ENCODE data around the gene CHRND. TPM values are rescaled to one million over a fixed set of nuclear protein-coding genes. Genes with fewer than 3 reads are reported as not detected.

CHRND gene
- total and polyA plus RNA-seq, 9 donors = 83.7 to 163 (median 138) TPM

DNA sequence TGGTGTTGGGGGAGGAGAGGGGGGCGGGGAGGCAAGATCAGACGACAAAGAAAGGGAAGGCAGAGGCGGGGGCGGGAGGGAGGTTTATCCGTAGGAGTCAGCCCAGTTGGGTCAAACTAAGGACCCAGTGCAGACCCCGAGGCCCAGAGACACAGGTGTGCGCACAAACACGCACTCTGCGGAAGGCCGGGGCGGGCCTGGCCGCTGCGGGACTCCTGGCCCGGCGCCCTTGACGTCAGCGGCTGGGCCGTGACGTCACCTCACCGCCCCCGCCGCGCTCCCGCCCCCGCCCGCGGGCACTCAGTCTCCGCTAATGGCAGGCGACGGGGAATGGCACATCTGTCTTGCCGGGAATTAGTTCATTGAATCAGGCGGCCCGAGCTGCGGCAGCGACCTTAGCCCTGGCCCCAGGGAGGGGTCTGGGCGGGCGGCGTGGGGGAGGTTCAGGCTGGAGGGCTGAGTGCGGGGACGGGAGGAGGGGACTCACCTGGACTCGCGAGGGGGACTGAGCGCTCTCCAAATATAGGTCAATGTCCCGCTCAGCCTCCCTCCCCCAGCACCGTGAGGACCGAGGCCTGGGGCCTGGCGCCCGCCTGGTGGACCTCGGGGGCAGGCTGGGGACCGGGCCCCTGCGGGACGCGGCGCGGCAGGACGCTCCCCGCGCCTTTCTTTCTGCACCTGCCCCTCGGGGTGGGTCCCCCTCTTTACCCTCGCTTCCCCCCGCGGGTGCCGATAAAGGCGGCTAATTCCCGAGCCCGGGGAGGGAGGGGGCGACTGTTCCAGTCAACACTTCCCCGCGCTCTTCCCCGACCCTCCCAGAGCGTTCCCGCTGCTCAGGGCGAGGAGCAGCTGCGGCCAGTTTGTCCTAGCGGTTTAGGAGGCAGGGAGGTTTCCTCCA lies 22.8 kb upstream of the CHRND start:
- peak overlapping the region; percentile 36 for H3K4me3 ChIP-seq (ENCODE audit: low read length)
- H3K27ac ChIP-seq (ENCODE audit: low read length) = no peak overlapping the region
- WGBS (ENCODE audit: insufficient coverage) = under 1% methylated on average over 54 of the region's 75 CpGs
- DNase-seq = peak; percentile 42
- H3K4me1 ChIP-seq (ENCODE audit: control insufficient read depth, insufficient read depth, low read length) = peaks cover 19% of the 10 kb centered on the region
- peaks cover 69% of the 10 kb centered on the region for H3K27me3 ChIP-seq (ENCODE audit: control insufficient read depth, insufficient read depth, low read length)
- H3K9me3 ChIP-seq (replicated peaks; ENCODE audit: control insufficient read depth, low read depth, low read length) = no peaks in the 10 kb centered on the region
- no peaks in the 10 kb centered on the region for H3K36me3 ChIP-seq (ENCODE audit: control insufficient read depth, insufficient read depth, low read length)

DNA sequence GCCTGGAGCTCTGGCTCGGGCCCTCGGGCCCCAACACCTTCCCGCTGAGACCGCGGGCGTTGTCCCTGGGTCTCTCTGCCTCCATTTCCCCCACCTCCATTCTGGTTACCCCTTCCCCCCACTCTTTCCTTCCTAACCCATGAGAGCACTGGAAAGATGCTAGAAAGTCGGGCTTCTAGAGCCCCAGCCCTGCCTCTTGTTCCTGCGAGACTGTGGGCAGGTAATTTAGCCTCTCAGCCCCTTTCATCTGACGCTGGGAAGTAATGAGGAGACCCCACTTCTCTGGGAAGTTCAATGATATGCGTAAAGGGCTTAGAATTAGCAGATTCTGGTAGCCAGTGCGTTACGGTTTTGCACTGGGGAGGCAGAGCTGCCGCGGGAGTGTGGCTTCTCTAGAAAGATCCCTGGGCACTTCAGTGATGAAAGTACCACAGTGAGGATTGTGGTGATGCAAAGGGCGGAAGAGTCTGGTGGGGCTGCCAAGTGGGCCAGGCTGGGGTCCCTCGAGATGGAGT lies 22.1 kb upstream of the CHRND start:
- Histone ChIP-seq H3K9me3 (replicated peaks; ENCODE audit: control insufficient read depth, low read depth, low read length) (no peaks in the 10 kb centered on the region), H3K36me3 (ENCODE audit: control insufficient read depth, insufficient read depth, low read length) (no peaks in the 10 kb centered on the region), H3K4me1 (ENCODE audit: control insufficient read depth, insufficient read depth, low read length) (peaks cover 19% of the 10 kb centered on the region), H3K4me3 (ENCODE audit: low read length) (peak overlapping the region; percentile 36), H3K27ac (ENCODE audit: low read length) (no peak overlapping the region), H3K27me3 (ENCODE audit: control insufficient read depth, insufficient read depth, low read length) (peaks cover 70% of the 10 kb centered on the region)
- 11% methylated on average over 10 of the region's 16 CpGs for WGBS (ENCODE audit: insufficient coverage)
- DNase-seq = no peak

DNA sequence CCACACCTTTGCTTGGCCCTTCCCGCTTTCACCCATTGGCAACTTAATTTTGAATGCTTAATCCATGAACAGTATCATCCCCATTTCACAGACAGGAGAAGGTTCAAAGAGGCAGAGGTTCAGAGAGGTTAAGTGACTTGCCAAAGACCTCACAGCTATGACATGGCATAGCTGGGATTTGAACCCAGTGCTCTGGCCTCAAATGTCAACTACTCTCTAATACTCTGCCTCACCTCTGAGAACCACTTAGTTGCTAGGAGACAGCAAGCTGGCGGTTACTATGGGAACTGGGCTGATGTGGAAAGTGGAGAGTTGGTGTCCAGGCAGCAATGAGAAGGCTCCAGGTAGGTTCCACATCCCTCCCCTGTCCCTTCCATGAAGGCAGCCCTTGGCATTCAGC lies 21.5 kb upstream of the CHRND start:
- no peak overlapping the region for H3K4me3 ChIP-seq (ENCODE audit: low read length)
- WGBS (ENCODE audit: insufficient coverage) = no CpG with 5 or more reads among the region's 2 CpGs
- H3K27me3 ChIP-seq (ENCODE audit: control insufficient read depth, insufficient read depth, low read length) = peaks cover 68% of the 10 kb centered on the region
- H3K36me3 ChIP-seq (ENCODE audit: control insufficient read depth, insufficient read depth, low read length) = no peaks in the 10 kb centered on the region
- DNase-seq = no peak
- peaks cover 19% of the 10 kb centered on the region for H3K4me1 ChIP-seq (ENCODE audit: control insufficient read depth, insufficient read depth, low read length)
- H3K27ac ChIP-seq (ENCODE audit: low read length) = no peak overlapping the region
- no peaks in the 10 kb centered on the region for H3K9me3 ChIP-seq (replicated peaks; ENCODE audit: control insufficient read depth, low read depth, low read length)

DNA sequence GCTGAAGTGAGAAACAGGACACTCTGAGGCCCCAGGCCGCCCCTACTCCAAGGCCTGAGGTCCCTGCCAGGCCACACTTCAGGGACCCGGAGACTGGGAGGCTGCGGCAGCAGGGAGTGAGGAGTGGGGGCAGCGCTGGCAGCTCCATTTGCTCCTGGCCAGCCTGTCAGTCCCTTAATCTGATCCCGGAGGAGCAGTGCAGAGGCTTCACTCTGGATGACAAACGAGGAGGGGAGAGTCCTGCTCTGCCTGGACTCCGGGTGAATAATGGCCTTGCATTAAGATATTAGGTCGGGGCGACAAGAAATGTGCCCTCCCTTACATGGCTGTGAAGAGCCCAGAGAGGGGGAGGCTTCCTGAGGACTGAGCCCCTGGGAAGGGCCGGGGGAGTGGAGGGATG lies 20.1 kb upstream of the CHRND start:
- no peaks in the 10 kb centered on the region for H3K36me3 ChIP-seq (ENCODE audit: control insufficient read depth, insufficient read depth, low read length)
- no peaks in the 10 kb centered on the region for H3K9me3 ChIP-seq (replicated peaks; ENCODE audit: control insufficient read depth, low read depth, low read length)
- peaks cover 63% of the 10 kb centered on the region for H3K27me3 ChIP-seq (ENCODE audit: control insufficient read depth, insufficient read depth, low read length)
- 16% methylated on average over 10 of the region's 10 CpGs for WGBS (ENCODE audit: insufficient coverage)
- no peak for DNase-seq
- no peak overlapping the region for H3K27ac ChIP-seq (ENCODE audit: low read length)
- H3K4me3 ChIP-seq (ENCODE audit: low read length) = no peak overlapping the region
- peaks cover 19% of the 10 kb centered on the region for H3K4me1 ChIP-seq (ENCODE audit: control insufficient read depth, insufficient read depth, low read length)

DNA sequence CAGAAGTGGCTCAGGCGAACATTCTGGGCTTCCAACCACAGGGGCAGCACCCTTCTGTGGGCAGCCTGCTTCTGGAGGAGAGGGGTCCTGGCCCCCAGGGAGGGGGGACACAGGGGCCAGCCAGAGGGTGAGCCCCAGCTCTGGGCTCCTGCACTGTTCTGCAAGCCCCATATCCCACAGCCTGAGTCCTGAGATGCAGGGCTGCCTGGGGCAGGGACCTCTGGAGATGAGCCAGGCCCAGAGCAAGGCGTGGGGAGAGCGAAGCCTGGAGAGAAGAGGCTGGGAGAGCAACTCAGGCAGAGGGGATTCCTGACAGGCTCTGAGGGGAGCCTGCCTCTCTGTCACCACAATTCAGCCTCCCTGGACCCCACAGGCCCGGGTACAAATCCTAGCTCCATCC lies 19.3 kb upstream of the CHRND start:
- DNase-seq = no peak
- 80% methylated on average over 1 of the region's 4 CpGs for WGBS (ENCODE audit: insufficient coverage)
- H3K36me3 ChIP-seq (ENCODE audit: control insufficient read depth, insufficient read depth, low read length) = no peaks in the 10 kb centered on the region
- H3K4me3 ChIP-seq (ENCODE audit: low read length) = no peak overlapping the region
- H3K27ac ChIP-seq (ENCODE audit: low read length) = no peak overlapping the region
- peaks cover 21% of the 10 kb centered on the region for H3K4me1 ChIP-seq (ENCODE audit: control insufficient read depth, insufficient read depth, low read length)
- peaks cover 58% of the 10 kb centered on the region for H3K27me3 ChIP-seq (ENCODE audit: control insufficient read depth, insufficient read depth, low read length)
- H3K9me3 ChIP-seq (replicated peaks; ENCODE audit: control insufficient read depth, low read depth, low read length) = no peaks in the 10 kb centered on the region

DNA sequence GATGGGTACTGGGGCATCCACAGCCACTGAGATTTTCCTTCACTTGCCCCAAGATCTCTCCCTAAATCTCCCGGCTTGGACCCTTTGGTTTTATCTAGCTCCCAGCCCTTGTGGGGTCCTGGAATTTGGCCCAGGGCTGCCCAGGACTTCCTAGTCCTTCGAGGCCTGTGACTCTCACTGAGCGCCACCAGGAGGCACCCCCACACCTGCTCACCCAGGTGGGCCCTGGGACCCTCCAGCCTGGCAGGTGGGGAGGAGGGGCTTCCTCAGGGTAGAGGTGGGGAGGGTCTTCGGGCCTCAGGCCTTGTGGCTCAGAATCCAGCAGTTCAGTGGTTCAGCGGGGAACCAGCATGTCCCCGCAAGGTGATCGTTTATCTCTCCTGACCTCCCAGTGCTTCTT lies 17.7 kb upstream of the CHRND start:
- 81% methylated on average over 4 of the region's 7 CpGs for WGBS (ENCODE audit: insufficient coverage)
- H3K27ac ChIP-seq (ENCODE audit: low read length) = no peak overlapping the region

DNA sequence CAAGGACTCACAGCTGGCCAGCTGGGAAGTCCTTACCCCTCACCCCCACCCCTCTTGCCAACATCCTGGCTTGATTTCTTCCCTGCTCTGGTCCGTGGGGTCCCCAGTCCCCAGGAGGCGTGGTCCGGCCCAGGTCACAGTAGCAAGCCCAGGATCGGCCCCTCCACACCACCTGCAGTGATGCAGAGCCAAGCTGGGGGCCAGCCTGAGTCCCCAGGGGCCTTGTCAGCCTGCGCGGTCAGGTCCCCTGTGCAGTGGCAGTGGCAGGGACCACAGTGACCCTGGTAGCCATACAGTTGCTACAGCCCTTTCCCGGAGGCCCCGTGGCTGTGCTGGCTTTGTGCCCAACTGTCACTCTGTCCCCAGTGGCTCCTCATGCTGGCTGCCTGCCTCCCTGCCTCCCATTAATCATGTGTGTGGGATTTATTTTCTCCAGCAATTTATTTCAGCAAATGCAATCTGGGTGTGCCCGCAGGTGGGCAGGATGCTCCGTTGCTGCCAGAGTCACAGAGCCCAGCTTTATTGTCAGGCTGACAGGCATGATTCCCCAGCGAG lies 14.5 kb upstream of the CHRND start:
- Histone ChIP-seq H3K36me3 (ENCODE audit: control insufficient read depth, insufficient read depth, low read length) (no peaks in the 10 kb centered on the region), H3K9me3 (replicated peaks; ENCODE audit: control insufficient read depth, low read depth, low read length) (no peaks in the 10 kb centered on the region), H3K4me1 (ENCODE audit: control insufficient read depth, insufficient read depth, low read length) (peaks cover 13% of the 10 kb centered on the region), H3K27ac (ENCODE audit: low read length) (no peak overlapping the region), H3K4me3 (ENCODE audit: low read length) (no peak overlapping the region), H3K27me3 (ENCODE audit: control insufficient read depth, insufficient read depth, low read length) (peaks cover 25% of the 10 kb centered on the region)
- no peak for DNase-seq
- WGBS (ENCODE audit: insufficient coverage) = 34% methylated on average over 11 of the region's 11 CpGs

More for the DNA sequence above, 17.7 kb upstream of the CHRND start:
- no peak for DNase-seq
- no peak overlapping the region for H3K4me3 ChIP-seq (ENCODE audit: low read length)
- H3K9me3 ChIP-seq (replicated peaks; ENCODE audit: control insufficient read depth, low read depth, low read length) = no peaks in the 10 kb centered on the region
- H3K4me1 ChIP-seq (ENCODE audit: control insufficient read depth, insufficient read depth, low read length) = peaks cover 12% of the 10 kb centered on the region
- peaks cover 52% of the 10 kb centered on the region for H3K27me3 ChIP-seq (ENCODE audit: control insufficient read depth, insufficient read depth, low read length)
- no peaks in the 10 kb centered on the region for H3K36me3 ChIP-seq (ENCODE audit: control insufficient read depth, insufficient read depth, low read length)

DNA sequence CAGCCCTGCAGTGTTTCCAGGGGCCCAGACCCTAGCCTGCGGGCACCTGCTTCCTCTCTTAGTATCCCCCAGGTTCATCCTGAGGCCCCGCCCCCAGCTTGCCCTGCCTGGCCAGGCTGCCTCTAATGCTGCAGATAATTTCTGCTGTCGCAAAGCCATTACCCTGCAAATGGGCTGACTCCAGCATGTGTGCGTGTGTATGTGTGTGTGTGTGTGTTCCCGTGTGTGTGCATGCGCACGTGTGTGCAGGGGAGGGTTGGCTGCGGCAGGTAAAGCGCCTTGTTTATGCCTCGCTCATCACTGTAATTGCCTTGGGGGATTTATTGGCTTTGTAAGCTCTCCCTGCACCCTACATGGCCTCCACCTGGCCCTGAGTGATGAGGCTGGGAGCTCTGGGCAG lies 13.4 kb upstream of the CHRND start:
- no peak overlapping the region for H3K4me3 ChIP-seq (ENCODE audit: low read length)
- H3K36me3 ChIP-seq (ENCODE audit: control insufficient read depth, insufficient read depth, low read length) = no peaks in the 10 kb centered on the region
- no peak overlapping the region for H3K27ac ChIP-seq (ENCODE audit: low read length)
- H3K27me3 ChIP-seq (ENCODE audit: control insufficient read depth, insufficient read depth, low read length) = peaks cover 18% of the 10 kb centered on the region
- H3K4me1 ChIP-seq (ENCODE audit: control insufficient read depth, insufficient read depth, low read length) = peaks cover 13% of the 10 kb centered on the region
- H3K9me3 ChIP-seq (replicated peaks; ENCODE audit: control insufficient read depth, low read depth, low read length) = no peaks in the 10 kb centered on the region
- 17% methylated on average over 1 of the region's 10 CpGs for WGBS (ENCODE audit: insufficient coverage)
- DNase-seq = no peak

DNA sequence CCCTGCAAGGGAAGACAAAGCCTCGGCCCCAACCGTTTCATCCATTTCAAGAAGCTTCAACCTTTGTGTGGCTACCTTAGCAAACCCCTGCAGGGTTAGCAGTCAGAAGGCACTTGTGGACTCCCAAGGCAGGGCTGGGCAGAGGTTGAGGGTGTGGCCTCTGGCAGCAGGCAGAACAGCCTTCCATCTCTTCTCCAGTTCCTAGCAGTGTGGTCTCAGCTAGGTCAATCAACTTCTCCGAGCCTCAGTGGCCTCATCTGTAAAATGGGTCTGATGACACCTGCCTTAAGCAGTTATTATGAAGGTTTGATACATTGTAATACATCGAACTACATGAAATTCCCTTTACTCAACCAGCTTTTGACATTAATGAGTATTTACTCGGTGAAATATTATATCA lies 12.6 kb upstream of the CHRND start:
- Histone ChIP-seq H3K4me1 (ENCODE audit: control insufficient read depth, insufficient read depth, low read length) (peaks cover 13% of the 10 kb centered on the region), H3K9me3 (replicated peaks; ENCODE audit: control insufficient read depth, low read depth, low read length) (no peaks in the 10 kb centered on the region), H3K27me3 (ENCODE audit: control insufficient read depth, insufficient read depth, low read length) (peaks cover 17% of the 10 kb centered on the region), H3K4me3 (ENCODE audit: low read length) (no peak overlapping the region), H3K27ac (ENCODE audit: low read length) (no peak overlapping the region), H3K36me3 (ENCODE audit: control insufficient read depth, insufficient read depth, low read length) (no peaks in the 10 kb centered on the region)
- no CpG with 5 or more reads among the region's 5 CpGs for WGBS (ENCODE audit: insufficient coverage)
- no peak for DNase-seq

DNA sequence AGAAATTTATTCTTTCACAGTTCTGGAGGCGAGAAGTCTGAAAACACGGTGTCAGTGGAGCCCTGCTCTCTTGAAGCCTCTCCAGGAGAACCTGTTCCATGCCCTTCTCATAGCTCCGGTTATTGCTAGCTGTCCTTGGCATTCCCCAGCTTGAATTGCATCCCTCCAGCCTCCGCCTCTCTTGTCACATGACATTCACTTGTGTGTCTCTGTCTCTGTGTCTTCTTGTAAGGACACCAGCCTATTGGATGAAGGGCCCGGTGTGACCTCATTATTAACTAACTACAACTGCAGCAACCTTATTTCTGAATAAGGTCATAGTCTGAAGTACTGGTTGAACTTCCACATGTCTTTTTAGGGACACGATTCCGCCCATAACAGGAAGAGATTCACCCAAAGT lies 10.3 kb upstream of the CHRND start:
- no peak overlapping the region for H3K27ac ChIP-seq (ENCODE audit: low read length)
- H3K4me3 ChIP-seq (ENCODE audit: low read length) = no peak overlapping the region
- H3K36me3 ChIP-seq (ENCODE audit: control insufficient read depth, insufficient read depth, low read length) = no peaks in the 10 kb centered on the region
- H3K9me3 ChIP-seq (replicated peaks; ENCODE audit: control insufficient read depth, low read depth, low read length) = no peaks in the 10 kb centered on the region
- DNase-seq = no peak
- H3K27me3 ChIP-seq (ENCODE audit: control insufficient read depth, insufficient read depth, low read length) = peaks cover 32% of the 10 kb centered on the region
- 86% methylated on average over 6 of the region's 7 CpGs for WGBS (ENCODE audit: insufficient coverage)
- peaks cover 13% of the 10 kb centered on the region for H3K4me1 ChIP-seq (ENCODE audit: control insufficient read depth, insufficient read depth, low read length)
